Left ventricle myocardium inferior (tissue), 1 donor: ENCODE results near the gene VPS72. TPM values are rescaled to one million over a fixed set of nuclear protein-coding genes. Genes with fewer than 3 reads are reported as not detected.

Source experiments
- DNase-seq: peaks from one replicate; pipeline ENCODE4 v3.0.0-alpha.2; 2020
- H3K27ac ChIP-seq: fragments of 200-600 bp; replicated peaks from 2 replicates; pipeline ENCODE4 v1.8.0; 2021
- H3K27me3 ChIP-seq: fragments of 200-600 bp; 2 replicates; pipeline ENCODE4 v1.8.0; 2021; ENCODE audit warnings: low read depth
- H3K36me3 ChIP-seq: fragments of 200-600 bp; 2 replicates; pipeline ENCODE4 v1.8.0; 2021
- H3K4me1 ChIP-seq: fragments of 200-600 bp; 2 replicates; pipeline ENCODE4 v1.8.0; 2021
- H3K4me3 ChIP-seq: fragments of 200-600 bp; 2 replicates; pipeline ENCODE4 v1.8.0; 2021; ENCODE audit warnings: mild to moderate bottlenecking, moderate library complexity
- H3K9me3 ChIP-seq: fragments of 200-600 bp; replicated peaks from 2 replicates; pipeline ENCODE4 v1.8.0; 2021
- intact Hi-C: fragments of 100-400 bp; cut with micrococcal nuclease; formaldehyde crosslinking; loops from one replicate; pipeline ENCODE4 v1.11.0; 2022
- total RNA-seq: library from RNA; stranded (reverse); fragmentation: NEBNext Ultra II Directional; extraction: Animal tissue kit (Norgen Biotek cat#: 25700); gene quantifications from one replicate; pipeline ENCODE4 v1.2.1, GENCODE V29; 2021
- TF ChIP-seq, protein P1 (sequence below): fragments of 200-600 bp; IDR thresholded peaks from 2 replicates; pipeline ENCODE4 v1.8.0; 2021; ENCODE audit warnings: antibody characterized with exemption, mild to moderate bottlenecking, borderline replicate concordance
- donor health status: DM: no; HTN: yes; CAD: no; lungs with severe emphysema.

Gene VPS72
- total RNA-seq, 1 donor from 2014 or later: 40.5 TPM

DNA sequence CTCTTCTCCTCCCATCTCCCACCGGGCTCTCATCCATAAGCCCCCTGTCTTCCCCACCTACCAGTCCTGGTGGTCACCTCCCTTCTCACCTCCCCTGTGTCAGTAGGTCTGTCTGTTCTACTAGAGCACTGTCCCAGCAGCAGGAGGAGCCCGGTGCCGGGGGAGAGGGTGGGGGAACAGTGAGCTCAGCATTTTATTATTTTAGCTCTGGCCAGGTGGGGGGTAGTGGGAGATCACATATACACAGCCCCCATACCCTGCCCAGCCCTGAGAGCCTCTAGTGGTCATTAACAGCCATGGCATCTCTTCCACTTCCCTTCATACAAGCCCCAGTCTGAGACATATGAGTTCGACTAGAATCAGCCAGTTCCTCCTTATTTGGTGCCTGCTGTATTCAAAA, 14.1 kb downstream of the VPS72 start, which contains the start of gene TMOD4:
TMOD4 (minus strand) TSS at position 119 of the 400 bp plus-strand sequence. CDS start 1,106 bp downstream, outside the sequence.
- Histone ChIP-seq H3K27ac (no peak within 1 kb of the TSS), H3K36me3 (peaks cover 74% of the 10 kb centered on the region), H3K9me3 (no peaks in the 10 kb centered on the region), H3K4me3 (no peak within 1 kb of the TSS), H3K4me1 (peaks cover 15% of the 10 kb centered on the region), H3K27me3 (no peaks in the 10 kb centered on the region)
- intact Hi-C loops: no loop called here
- TF ChIP-seq, protein P1, sequence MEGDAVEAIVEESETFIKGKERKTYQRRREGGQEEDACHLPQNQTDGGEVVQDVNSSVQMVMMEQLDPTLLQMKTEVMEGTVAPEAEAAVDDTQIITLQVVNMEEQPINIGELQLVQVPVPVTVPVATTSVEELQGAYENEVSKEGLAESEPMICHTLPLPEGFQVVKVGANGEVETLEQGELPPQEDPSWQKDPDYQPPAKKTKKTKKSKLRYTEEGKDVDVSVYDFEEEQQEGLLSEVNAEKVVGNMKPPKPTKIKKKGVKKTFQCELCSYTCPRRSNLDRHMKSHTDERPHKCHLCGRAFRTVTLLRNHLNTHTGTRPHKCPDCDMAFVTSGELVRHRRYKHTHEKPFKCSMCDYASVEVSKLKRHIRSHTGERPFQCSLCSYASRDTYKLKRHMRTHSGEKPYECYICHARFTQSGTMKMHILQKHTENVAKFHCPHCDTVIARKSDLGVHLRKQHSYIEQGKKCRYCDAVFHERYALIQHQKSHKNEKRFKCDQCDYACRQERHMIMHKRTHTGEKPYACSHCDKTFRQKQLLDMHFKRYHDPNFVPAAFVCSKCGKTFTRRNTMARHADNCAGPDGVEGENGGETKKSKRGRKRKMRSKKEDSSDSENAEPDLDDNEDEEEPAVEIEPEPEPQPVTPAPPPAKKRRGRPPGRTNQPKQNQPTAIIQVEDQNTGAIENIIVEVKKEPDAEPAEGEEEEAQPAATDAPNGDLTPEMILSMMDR: peak; percentile 55
- no peak for DNase-seq

DNA sequence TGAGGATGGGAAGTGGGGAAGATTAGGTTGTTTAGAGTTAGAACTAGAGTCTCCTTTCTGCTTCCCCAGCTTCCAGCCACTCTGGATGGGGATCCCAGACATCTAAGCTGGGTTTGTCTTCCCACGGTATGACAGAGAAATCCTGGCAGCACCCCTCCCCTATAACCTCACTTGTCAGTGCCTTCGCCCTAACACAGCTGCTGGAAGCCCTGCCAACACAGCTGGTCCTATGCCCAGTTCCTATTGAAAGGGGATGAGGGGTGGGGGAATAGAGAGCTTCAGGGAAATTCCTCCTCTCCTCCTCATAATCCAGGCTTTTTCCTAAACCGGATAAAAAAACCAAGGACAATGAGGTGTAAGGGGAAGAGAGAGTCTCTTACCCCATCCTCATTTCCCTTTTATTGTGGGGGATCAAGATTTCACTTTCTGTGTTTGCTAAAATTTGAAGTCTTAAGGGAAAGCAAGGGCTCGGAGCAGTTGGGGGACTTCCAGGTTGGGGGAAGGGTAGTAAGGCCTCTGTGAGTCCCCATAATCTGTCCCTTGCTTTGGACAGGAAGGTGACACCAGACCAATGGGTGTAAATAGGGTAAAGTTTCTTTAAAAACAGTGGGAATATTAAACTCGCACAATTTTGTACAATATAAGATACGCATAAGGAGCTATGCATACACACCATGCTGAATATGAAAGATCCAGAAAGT, 14.8 kb downstream of the VPS72 start:
- H3K9me3 ChIP-seq: no peaks in the 10 kb centered on the region
- intact Hi-C loops: no loop called here
- TF ChIP-seq, protein P1: no peak
- H3K27me3 ChIP-seq: no peaks in the 10 kb centered on the region
- no peak overlapping the region for H3K27ac ChIP-seq
- H3K4me3 ChIP-seq: no peak overlapping the region
- DNase-seq: peak; percentile 40
- peaks cover 15% of the 10 kb centered on the region for H3K4me1 ChIP-seq
- H3K36me3 ChIP-seq: peaks cover 73% of the 10 kb centered on the region

DNA sequence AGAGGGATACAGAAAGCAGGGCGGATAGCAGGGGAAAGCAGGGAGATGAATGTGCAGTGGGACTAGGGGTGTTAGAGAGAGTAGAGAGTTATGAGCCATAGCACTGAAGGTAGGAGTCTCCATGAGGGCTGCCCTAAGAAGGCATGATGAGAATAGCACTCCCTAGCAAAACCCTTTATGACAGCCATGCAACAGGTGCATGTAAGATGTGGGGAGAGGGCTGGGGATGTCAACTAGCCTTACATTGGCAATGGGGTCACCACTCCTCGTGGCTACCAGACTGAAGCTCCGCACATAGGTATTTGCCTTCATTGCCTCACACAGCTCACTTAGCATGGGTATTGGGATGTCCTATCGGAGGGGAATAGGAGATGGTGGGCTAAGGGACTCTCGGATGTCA, 18.8 kb downstream of the VPS72 start:
- Histone ChIP-seq H3K36me3 (peaks cover 61% of the 10 kb centered on the region), H3K9me3 (no peaks in the 10 kb centered on the region), H3K27me3 (no peaks in the 10 kb centered on the region), H3K4me3 (no peak overlapping the region), H3K27ac (no peak overlapping the region), H3K4me1 (peaks cover 28% of the 10 kb centered on the region)
- TF ChIP-seq, protein P1: no peak
- no peak for DNase-seq
- intact Hi-C loops: no loop called here

DNA sequence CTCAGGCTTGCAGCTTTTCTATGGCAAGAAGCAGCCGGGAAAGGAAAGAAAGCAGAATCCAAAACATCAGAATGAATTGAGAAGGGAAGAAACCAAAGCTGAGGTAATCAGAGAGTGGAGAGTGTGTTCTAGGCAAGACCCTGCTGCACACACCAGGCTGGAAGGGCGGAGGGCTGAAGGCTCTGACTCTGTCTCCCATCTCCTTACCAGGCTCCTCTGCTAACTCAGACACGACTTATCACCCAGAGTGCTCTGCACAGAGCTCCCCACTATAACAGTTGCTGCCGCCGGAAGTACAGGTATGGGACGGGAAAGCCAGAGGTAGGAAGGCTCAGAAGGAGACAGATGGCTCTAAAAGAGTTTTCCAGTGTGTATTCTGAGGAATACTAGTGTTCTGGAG, 22.9 kb downstream of the VPS72 start:
- Histone ChIP-seq H3K9me3 (no peaks in the 10 kb centered on the region), H3K4me3 (peak overlapping the region; percentile 86), H3K4me1 (peaks cover 47% of the 10 kb centered on the region), H3K27ac (no peak overlapping the region), H3K27me3 (no peaks in the 10 kb centered on the region), H3K36me3 (peaks cover 39% of the 10 kb centered on the region)
- TF ChIP-seq, protein P1: no peak
- DNase-seq: no peak
- intact Hi-C loops: no loop called here

DNA sequence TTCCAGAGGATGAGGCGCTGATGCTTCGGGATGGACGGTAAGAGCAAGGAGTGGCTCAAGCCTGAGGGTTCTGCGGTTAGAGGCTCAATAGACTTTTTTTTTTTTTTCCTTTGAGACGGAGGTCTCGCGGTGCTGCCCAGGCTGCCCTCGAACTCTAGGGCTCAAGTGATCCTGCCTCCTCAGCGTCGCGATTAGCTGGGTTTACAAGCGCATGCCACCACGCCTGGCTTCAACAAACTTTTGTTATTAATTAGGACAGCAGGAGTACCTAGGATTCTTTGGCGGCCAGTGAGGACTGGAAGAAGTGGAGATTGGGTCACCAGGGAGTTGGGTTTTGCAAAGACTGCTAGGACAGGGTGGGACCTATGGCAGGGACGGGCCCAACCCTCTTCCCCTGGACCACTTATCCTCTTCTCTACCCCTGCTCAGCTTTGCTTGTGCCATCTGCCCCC, 23.5 kb downstream of the VPS72 start:
- Histone ChIP-seq H3K4me1 (peaks cover 47% of the 10 kb centered on the region), H3K9me3 (no peaks in the 10 kb centered on the region), H3K4me3 (peak overlapping the region; percentile 86), H3K27ac (peak overlapping the region; percentile 91), H3K36me3 (peaks cover 45% of the 10 kb centered on the region), H3K27me3 (no peaks in the 10 kb centered on the region)
- DNase-seq: no peak
- TF ChIP-seq, protein P1: no peak
- intact Hi-C loops: no loop called here
